Stimulated activated naive CD8-positive, alpha-beta T cell treated with anti-CD3 and anti-CD28 coated beads, Interleukin-15, Interleukin-2, amounts not matched to agents 100 ng/mL and 50 ng/mL, for 24 hours (primary cell): ENCODE results near the gene ZBED6.
A peak's percentile ranks its signal among the peaks of the same experiment; 100 is the strongest.
"Not testable (repeated sequence)": the region's sequence is repeated elsewhere in the genome, so short reads cannot be mapped to it uniquely, and the experiment has no call there.

Experiments used
- H3K27ac Mint-ChIP-seq: one replicate; pipeline ENCODE4 v1.8.0; 2021; ENCODE audit warnings: mild to moderate bottlenecking, mixed read lengths
- H3K27me3 Mint-ChIP-seq: one replicate; pipeline ENCODE4 v1.8.0; 2021; ENCODE audit warnings: mixed read lengths
- H3K36me3 Mint-ChIP-seq: one replicate; pipeline ENCODE4 v1.8.0; 2021; ENCODE audit warnings: low read depth, mixed read lengths
- H3K4me1 Mint-ChIP-seq: one replicate; pipeline ENCODE4 v1.8.0; 2021; ENCODE audit warnings: low read depth, mixed read lengths
- H3K4me3 Mint-ChIP-seq: one replicate; pipeline ENCODE4 v1.8.0; 2021; ENCODE audit warnings: mild to moderate bottlenecking, mixed read lengths
- H3K9me3 Mint-ChIP-seq: one replicate; pipeline ENCODE4 v1.8.0; 2021; ENCODE audit warnings: mixed read lengths

ZBED6 gene

DNA sequence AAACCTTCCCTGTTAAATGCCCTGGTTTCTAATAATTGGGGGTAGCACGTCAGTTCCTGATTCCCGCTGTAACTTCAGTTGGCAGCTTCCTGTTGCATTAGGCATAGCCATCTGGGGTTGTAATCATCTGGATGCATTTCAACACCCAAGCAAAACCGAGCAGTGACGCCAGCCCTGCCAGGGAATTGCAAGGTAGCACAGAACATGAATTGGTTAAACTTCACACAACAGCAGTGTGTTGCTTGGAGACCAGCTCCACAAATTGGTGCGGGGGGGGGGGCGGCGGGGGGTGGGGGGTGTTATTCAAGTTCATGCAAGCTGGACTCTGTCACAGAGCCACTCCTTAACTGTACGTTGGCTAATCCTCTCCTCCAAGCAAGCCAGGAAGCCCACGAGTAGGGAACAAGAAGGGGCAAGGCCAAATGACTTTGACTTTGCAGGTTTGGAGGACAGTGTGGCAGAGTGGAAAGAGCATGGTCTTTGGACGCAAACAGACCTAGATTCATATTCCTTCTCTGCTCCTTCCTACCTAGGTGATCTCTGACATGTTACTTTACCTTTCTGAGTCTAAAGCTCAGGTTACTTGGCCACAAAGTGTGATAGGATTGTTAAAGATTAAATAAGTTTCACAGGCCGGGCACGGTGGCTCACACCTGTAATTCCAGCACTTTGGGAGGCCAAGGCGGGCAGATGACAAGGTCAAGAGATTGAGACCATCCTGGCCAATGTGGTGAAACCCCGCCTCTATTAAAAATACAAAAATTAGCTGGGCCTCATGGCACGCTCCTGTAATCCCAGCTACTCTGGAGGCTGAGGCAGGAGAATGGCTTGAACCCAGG is 25.7 kb upstream of the ZBED6 start:
- Mint-ChIP-seq H3K9me3 (no peaks in the 10 kb centered on the region), H3K4me3 (no peak overlapping the region), H3K4me1 (peaks cover 38% of the 10 kb centered on the region), H3K36me3 (peaks cover 45% of the 10 kb centered on the region), H3K27ac (peak overlapping the region; percentile 4), H3K27me3 (no peaks in the 10 kb centered on the region)

DNA sequence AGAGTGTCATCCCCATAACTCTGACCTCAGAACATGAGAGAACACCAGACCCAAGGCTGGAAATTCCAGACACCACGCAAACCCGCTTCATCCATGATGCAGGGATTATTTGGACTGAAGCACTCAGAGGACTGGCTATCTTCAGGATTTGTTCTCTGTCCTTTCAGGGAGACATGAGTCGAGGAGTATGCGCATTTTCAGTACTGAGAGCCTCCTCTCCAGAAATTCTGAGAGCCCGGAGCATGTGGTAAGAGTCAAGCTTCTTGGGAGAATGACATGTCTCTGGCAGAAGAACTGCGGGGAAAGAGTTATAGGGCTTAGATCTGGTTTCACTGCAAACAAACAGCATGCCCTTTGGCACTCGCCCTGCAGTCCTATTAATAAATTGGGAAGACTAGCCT is 23.5 kb upstream of the ZBED6 start:
- no peak overlapping the region for H3K4me3 Mint-ChIP-seq
- H3K27ac Mint-ChIP-seq: no peak overlapping the region
- no peaks in the 10 kb centered on the region for H3K27me3 Mint-ChIP-seq
- peaks cover 32% of the 10 kb centered on the region for H3K4me1 Mint-ChIP-seq
- no peaks in the 10 kb centered on the region for H3K9me3 Mint-ChIP-seq
- peaks cover 57% of the 10 kb centered on the region for H3K36me3 Mint-ChIP-seq

DNA sequence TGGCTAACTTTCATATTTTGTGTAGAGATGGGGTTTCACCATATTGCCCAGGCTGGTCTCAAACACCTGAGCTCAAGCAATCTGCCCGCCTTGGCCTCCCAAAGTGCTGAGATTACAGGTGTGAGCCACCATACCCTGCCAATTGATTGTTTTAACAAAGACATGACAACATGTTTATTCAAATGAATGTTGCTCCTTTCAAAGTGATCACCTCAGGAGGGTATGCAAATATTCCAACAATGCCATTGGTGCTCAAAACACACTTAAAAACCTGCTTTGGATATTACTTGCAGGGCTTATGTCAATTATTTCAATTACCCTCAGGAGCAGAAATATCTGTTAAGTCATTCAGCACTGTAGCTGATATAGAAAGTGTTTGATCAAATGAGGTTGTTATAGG is 22.6 kb upstream of the ZBED6 start:
- Mint-ChIP-seq H3K27ac (no peak overlapping the region), H3K27me3 (no peaks in the 10 kb centered on the region)

DNA sequence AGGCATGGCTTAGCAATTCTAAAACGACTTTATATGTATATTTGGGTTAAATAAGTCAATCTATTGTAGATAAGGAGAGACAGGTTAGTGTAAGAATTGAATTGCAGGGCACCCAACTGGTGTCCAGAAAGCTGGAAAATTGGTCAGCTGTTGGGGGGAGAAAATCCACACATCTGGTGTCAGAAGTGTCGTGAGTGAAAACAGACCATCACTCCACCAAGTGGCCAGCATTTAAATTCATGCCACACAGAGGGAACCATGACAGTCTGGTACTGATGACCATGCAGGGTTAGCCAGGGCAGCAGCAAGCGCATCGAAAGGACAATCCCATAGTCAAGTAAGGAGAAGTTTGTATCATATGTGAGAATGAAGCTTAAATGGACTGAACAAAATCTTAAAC is 18.8 kb upstream of the ZBED6 start:
- H3K4me1 Mint-ChIP-seq: peaks cover 20% of the 10 kb centered on the region

More for the DNA sequence above, 22.6 kb upstream of the ZBED6 start:
- peaks cover 59% of the 10 kb centered on the region for H3K36me3 Mint-ChIP-seq
- no peak overlapping the region for H3K4me3 Mint-ChIP-seq
- H3K9me3 Mint-ChIP-seq: no peaks in the 10 kb centered on the region
- H3K4me1 Mint-ChIP-seq: peaks cover 35% of the 10 kb centered on the region

DNA sequence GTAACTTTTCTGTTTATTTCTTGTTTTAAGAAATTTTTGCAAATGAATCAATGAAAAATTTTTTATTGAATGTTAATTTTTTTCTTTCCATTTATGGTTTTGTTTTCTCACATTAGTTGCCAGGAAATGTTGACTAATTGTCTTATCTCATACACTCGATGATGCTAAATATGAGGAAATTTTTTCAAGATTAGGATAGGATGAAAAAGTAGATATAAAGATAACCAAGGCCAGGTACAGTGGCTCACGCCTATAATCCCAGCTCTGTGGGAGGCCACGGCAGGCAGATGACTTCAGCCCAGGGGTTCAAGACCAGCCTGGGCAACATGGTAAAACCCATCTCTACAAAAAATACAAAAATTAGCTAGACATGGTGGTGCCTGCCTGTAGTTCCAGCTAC is 17.8 kb upstream of the ZBED6 start:
- Mint-ChIP-seq H3K4me3 (no peak overlapping the region), H3K27ac (no peak overlapping the region), H3K36me3 (peaks cover 34% of the 10 kb centered on the region), H3K27me3 (no peaks in the 10 kb centered on the region), H3K9me3 (no peaks in the 10 kb centered on the region), H3K4me1 (peaks cover 20% of the 10 kb centered on the region)

More for the DNA sequence above, 18.8 kb upstream of the ZBED6 start:
- Mint-ChIP-seq H3K36me3 (peaks cover 39% of the 10 kb centered on the region), H3K4me3 (no peak overlapping the region), H3K9me3 (no peaks in the 10 kb centered on the region), H3K27me3 (no peaks in the 10 kb centered on the region), H3K27ac (peak overlapping the region; percentile 50)

DNA sequence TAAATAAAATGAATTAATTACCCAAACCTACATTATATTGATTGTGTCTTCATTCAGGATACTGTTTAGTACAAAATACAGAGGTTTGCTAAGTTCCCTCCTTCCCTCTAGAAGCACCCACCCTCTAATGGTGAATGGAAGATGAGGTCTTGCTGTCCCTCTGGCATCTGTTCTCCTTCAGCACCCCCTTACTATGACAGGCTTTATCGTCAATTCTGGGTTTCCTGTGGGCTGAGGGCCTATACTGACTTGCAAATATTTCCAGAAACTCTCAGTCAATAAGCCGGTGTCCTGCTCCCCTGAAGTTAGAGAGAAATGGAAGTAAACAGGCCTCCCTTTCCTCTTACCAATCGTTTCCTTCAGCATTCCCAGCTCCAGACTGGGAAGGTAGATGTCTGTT is 17.3 kb upstream of the ZBED6 start:
- Mint-ChIP-seq H3K4me3 (no peak overlapping the region), H3K27ac (no peak overlapping the region), H3K4me1 (peaks cover 20% of the 10 kb centered on the region), H3K36me3 (peaks cover 34% of the 10 kb centered on the region), H3K27me3 (no peaks in the 10 kb centered on the region), H3K9me3 (no peaks in the 10 kb centered on the region)

DNA sequence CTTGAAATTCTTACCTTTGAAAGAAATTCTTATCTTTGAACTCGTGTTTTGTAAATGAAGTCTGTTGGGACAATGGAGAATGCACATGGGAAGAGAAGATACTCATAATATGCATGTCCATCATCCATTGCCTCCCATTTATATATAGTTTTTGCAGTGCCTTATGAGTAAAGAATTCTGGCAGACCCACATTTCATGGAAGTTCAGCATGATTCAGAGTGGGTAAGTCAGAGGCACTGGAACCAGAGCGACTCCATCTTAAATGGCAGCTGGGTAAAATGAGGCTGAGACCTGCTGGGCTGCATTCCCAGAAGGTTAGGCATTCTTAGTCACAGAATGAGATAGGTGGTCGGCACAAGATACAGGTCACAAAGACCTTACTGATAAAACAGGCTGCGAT is 16.6 kb upstream of the ZBED6 start:
- no peak overlapping the region for H3K4me3 Mint-ChIP-seq
- no peaks in the 10 kb centered on the region for H3K27me3 Mint-ChIP-seq
- H3K9me3 Mint-ChIP-seq: no peaks in the 10 kb centered on the region
- peaks cover 20% of the 10 kb centered on the region for H3K4me1 Mint-ChIP-seq
- peaks cover 31% of the 10 kb centered on the region for H3K36me3 Mint-ChIP-seq
- H3K27ac Mint-ChIP-seq: no peak overlapping the region

DNA sequence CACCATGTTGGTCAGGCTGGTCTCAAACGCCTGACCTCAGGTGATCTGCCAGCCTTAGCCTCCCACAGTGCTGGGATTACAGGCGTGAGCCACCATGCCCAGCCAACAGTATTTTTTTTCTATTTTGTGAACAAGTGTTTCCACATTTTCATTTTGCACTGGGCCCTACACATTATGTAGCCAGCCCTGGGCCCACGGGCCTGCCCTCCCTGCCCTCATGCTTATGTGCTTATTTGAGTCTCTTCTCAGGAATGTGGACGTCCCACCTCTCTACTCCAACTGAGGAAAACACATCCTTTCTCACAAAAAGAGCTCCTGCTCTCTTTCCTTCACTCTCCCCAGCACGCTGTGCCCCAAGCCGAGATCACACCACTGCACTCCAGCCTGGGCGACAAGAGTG is 13.5 kb upstream of the ZBED6 start:
- Mint-ChIP-seq H3K27me3 (no peaks in the 10 kb centered on the region), H3K27ac (no peak overlapping the region), H3K4me1 (peaks cover 7% of the 10 kb centered on the region), H3K9me3 (no peaks in the 10 kb centered on the region), H3K4me3 (no peak overlapping the region), H3K36me3 (peaks cover under 1% of the 10 kb centered on the region)

DNA sequence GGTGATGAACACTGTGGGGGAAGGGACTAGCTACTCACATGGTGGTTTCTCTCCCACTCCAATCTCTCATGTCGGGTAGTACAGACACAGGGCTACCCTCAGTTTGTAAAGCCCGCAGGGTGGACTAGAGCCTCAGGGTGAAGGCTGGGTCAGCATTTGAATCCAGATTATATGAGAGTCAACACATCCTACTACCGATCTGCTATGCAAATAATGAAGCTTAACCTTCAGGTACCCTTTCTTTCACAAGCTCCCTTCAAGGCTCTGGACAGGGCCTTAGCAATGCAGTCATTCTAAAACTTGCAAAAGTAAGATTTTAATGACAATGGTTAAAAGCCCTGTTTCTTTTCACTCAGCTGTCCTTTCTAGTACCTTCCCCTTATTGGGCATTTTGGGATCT is 5.5 kb upstream of the ZBED6 start:
- Mint-ChIP-seq H3K4me1 (peaks cover 4% of the 10 kb centered on the region), H3K27ac (no peak overlapping the region), H3K27me3 (no peaks in the 10 kb centered on the region), H3K4me3 (no peak overlapping the region), H3K36me3 (no peaks in the 10 kb centered on the region), H3K9me3 (no peaks in the 10 kb centered on the region)

DNA sequence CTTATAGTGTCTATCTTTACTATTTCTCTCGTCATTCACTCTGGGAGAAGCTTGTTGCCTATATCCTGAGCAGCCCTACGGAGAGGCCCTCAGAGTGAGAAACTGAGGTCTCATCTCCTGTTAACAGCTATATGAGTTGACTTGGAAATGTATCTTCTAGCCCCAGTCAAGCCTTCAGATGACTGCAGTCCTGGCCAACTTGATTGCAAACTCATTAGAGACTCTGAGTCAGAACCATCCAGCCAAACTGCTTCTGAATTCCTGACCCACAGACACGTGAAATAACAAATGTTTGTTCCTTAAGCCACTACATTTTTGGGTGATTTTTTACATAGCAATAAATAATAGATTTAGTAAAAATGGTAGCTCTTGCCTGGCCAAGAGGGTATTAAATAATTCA is 3.9 kb upstream of the ZBED6 start:
- Mint-ChIP-seq H3K9me3 (no peaks in the 10 kb centered on the region), H3K36me3 (peaks cover 5% of the 10 kb centered on the region), H3K4me3 (no peak overlapping the region), H3K4me1 (peaks cover 10% of the 10 kb centered on the region), H3K27me3 (no peaks in the 10 kb centered on the region), H3K27ac (no peak overlapping the region)

DNA sequence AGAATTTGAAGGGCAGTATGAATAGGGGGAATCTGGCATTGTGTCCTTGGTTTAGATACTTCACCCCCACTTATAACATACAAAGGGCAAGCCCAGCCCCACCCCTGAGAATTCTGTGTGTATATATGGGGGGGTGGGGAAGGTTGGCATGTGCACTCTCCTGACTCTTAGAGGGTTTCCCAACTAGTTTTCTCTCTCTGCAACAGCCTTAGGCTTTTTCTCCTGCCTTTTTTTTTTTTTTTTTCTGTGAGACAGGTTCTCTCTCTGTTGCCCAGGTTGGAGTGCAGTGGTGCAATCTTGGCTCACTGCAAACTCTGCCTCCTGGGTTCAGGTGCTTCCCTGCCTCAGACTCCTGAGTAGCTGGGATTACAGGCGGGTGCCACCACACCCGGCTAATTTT is 2.9 kb upstream of the ZBED6 start:
- H3K27ac Mint-ChIP-seq: no peak overlapping the region
- no peak overlapping the region for H3K4me3 Mint-ChIP-seq
- peaks cover 2% of the 10 kb centered on the region for H3K9me3 Mint-ChIP-seq
- H3K4me1 Mint-ChIP-seq: peaks cover 18% of the 10 kb centered on the region
- H3K27me3 Mint-ChIP-seq: no peaks in the 10 kb centered on the region
- peaks cover 12% of the 10 kb centered on the region for H3K36me3 Mint-ChIP-seq

DNA sequence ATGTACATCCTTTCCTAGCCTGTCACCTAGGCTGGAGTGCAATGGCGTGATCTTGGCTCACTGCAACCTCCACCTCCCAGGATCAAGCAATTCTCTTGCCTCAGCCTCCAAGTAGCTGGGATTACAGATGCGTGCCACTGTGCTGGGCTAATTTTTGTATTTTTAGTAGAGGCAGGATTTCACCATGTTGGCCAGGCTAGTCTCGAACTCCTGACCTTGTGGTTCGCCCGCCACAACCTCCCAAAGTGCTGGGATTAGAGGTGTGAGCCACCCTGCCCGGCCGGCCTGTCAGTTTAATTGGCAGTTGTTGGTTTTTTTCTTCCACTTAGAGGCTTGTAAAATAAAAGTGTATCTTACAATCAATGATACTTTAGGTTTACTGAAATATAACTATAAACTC is 1.9 kb upstream of the ZBED6 start:
- not testable (repeated sequence) for H3K9me3 Mint-ChIP-seq, H3K4me3 Mint-ChIP-seq, H3K27me3 Mint-ChIP-seq, H3K27ac Mint-ChIP-seq
- Mint-ChIP-seq H3K4me1 (peaks cover 29% of the 10 kb centered on the region), H3K36me3 (peaks cover 23% of the 10 kb centered on the region)

DNA sequence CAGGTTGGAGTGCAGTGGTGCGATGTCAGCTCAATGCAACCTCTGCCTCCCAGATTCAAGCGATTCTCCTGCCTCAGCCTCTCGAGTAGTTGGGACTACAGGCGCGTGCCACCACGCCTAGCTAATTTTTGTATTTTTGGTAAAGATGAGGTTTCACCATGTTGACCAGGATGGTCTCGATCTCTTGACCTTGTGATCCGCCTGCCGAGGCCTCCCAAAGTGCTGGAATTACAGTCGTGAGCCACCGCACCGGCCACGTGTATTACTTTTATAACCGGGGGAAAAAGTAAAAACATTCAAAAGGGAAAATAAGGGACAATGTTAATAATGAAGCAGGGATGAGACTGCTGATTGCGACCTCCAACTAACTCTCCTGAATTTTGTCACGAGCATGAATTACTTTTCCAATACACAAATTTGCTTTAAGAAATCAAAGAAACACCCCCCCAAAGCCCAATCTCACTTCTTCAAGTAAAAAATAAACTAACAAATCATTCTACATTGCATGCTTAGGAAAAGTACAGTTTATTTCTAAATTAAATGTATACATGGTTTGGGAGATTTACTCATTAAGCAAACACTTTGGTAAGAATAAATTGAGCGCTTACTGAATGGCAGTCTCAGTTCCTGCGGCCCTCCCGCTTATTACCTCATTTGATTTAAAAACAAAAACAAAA is 521 bp upstream of the ZBED6 start:
- H3K27me3 Mint-ChIP-seq: no peaks in the 10 kb centered on the region
- peaks cover 37% of the 10 kb centered on the region for H3K36me3 Mint-ChIP-seq
- peak overlapping the region; percentile 94 for H3K4me3 Mint-ChIP-seq
- H3K9me3 Mint-ChIP-seq: peaks cover 8% of the 10 kb centered on the region
- H3K4me1 Mint-ChIP-seq: peaks cover 43% of the 10 kb centered on the region
- H3K27ac Mint-ChIP-seq: peak overlapping the region; percentile 96

DNA sequence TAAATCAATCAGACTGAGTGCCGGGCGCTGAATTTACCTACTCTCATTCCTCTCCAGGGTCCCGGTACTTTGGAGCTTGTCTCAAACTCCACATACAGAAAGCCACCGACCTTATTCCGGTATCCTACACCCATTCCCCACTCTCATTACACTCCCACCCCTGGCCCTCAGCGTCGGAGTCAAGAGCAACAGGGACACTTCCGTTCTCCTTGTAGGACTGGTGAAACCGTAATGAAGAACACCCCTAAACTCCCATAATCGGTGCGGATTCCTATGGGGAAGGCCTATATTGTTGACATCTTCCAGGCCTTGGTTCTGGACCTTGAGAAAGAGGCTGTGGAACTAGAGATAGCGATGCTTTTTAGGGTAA is 798 bp downstream of the ZBED6 start:
- H3K36me3 Mint-ChIP-seq: peaks cover 44% of the 10 kb centered on the region

DNA sequence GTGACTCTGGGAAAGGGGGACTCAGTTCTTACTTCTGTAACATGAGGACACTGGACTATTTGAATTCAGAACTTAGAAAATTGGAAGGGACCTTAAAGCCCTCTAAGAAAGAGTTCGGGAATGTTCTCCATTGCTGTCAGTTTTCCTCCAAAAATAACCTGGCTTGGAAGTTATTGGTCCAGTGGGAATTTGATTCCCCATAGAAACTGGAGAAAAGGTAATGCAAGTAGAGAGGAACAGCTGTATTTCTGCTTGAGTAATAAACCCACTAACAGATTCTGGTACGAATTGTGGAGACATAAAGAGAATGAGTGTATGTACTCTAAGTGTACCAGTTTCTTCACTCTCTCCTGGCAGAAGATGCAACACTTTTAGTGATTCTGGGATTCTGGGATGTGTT is 1.8 kb downstream of the ZBED6 start:
- H3K27ac Mint-ChIP-seq: peak overlapping the region; percentile 36
- H3K36me3 Mint-ChIP-seq: peaks cover 53% of the 10 kb centered on the region
- H3K4me3 Mint-ChIP-seq: peak overlapping the region; percentile 94
- H3K27me3 Mint-ChIP-seq: no peaks in the 10 kb centered on the region
- peaks cover 63% of the 10 kb centered on the region for H3K4me1 Mint-ChIP-seq
- H3K9me3 Mint-ChIP-seq: peaks cover 8% of the 10 kb centered on the region

More for the DNA sequence above, 798 bp downstream of the ZBED6 start:
- Mint-ChIP-seq H3K27me3 (no peaks in the 10 kb centered on the region), H3K4me3 (peak overlapping the region; percentile 94), H3K4me1 (peaks cover 56% of the 10 kb centered on the region), H3K9me3 (peaks cover 8% of the 10 kb centered on the region), H3K27ac (peak overlapping the region; percentile 97)
